ENCODE measurements around the gene TUBA3C.

- TF ChIP-seq TAF1 (IDR thresholded peaks at IDR 0.05; ENCODE audit: low read depth, low read length) (no peak), POU2F2 (IDR thresholded peaks at IDR 0.05; ENCODE audit: low read depth, low read length) (no peak), POLR2AphosphoS5 (IDR thresholded peaks at IDR 0.05; ENCODE audit: low read depth, low read length) (no peak)
These were observed 2.6 kb upstream of the TUBA3C start for GRCh38 chr13:19184176-19184575.
